NB4 (cell line): ENCODE results near the gene CPED1.

ENCODE experiments used
- CTCF ChIP-seq: IDR thresholded peaks from one replicate; pipeline ENCODE4 v1.5.1; 2012; ENCODE audit warnings: low read depth, low read length
- MYC ChIP-seq: IDR thresholded peaks from 2 replicates; pipeline ENCODE4 v1.6.1; 2011; ENCODE audit warnings: low read depth, low read length
- POLR2A ChIP-seq: IDR thresholded peaks from 2 replicates; pipeline ENCODE4 v1.6.1; 2011; ENCODE audit warnings: mild to moderate bottlenecking; ENCODE audit not compliant: insufficient read length; ENCODE audit errors: extremely low read depth
- TF ChIP-seq, protein P1 (sequence below): IDR thresholded peaks from 2 replicates; pipeline ENCODE4 v1.6.1; 2011; ENCODE audit warnings: low read depth, low read length

GRCh38 chr7:120950539-120951308 is 37.8 kb upstream of the CPED1 start, which contains the start of gene ING3:
- no peak for TF ChIP-seq CTCF
- peak; percentile 21 for TF ChIP-seq POLR2A
- TF ChIP-seq, protein P1, sequence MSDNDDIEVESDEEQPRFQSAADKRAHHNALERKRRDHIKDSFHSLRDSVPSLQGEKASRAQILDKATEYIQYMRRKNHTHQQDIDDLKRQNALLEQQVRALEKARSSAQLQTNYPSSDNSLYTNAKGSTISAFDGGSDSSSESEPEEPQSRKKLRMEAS = peak; percentile 71; the same call in 1 of the 2 replicates
- peak; percentile 74 for TF ChIP-seq MYC
